Esophagus squamous epithelium (tissue), 4 donors: ENCODE data around the gene BIRC6.

Source experiments
- POLR2A ChIP-seq, 4 donors: fragments of 450-650 bp; IDR thresholded peaks; one replicate each; pipeline ENCODE4 v1.6.1; 2017; ENCODE audit warnings: antibody characterized with exemption in 4 of 4, mild to moderate bottlenecking in 4 of 4, moderate library complexity in 3 of 4
- TF ChIP-seq, protein P1 (sequence below), 6 experiments: fragments of 450-650 bp in 4 of 6; fragments of 200-600 bp in 2 of 6; sonication (generic) in 2 of 6; IDR thresholded peaks; one replicate each; pipeline ENCODE4 v1.5.1; 2016 to 2019; ENCODE audit warnings: antibody characterized with exemption in 6 of 6, mild to moderate bottlenecking in 4 of 6, moderate library complexity in 4 of 6

DNA sequence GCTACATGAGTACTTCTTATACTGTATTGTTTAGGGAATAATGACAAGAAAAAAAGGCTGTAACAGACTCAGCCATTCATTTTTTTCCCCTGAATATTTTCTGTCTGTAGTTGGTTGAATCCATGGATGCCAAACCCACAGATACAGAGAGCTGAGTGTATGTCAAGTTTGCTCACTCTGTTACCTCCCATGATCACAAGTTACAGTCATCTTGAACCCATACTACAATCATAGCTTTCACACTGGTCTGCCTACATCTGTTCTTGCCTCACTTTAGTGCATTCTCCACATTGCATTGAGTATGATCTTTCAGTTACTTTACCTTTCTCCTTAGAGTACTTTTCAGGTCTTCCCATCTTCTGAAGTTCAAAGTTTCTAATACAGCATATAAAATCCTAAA, 94.0 kb downstream of the BIRC6 start:
- TF ChIP-seq, protein P1, sequence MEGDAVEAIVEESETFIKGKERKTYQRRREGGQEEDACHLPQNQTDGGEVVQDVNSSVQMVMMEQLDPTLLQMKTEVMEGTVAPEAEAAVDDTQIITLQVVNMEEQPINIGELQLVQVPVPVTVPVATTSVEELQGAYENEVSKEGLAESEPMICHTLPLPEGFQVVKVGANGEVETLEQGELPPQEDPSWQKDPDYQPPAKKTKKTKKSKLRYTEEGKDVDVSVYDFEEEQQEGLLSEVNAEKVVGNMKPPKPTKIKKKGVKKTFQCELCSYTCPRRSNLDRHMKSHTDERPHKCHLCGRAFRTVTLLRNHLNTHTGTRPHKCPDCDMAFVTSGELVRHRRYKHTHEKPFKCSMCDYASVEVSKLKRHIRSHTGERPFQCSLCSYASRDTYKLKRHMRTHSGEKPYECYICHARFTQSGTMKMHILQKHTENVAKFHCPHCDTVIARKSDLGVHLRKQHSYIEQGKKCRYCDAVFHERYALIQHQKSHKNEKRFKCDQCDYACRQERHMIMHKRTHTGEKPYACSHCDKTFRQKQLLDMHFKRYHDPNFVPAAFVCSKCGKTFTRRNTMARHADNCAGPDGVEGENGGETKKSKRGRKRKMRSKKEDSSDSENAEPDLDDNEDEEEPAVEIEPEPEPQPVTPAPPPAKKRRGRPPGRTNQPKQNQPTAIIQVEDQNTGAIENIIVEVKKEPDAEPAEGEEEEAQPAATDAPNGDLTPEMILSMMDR (IDR thresholded peaks at IDR 0.05), result no peak
- no peak for TF ChIP-seq POLR2A (IDR thresholded peaks at IDR 0.05)
